ENCODE data around the gene SPAG16.

- TF ChIP-seq CTCF (IDR thresholded peaks at IDR 0.05) = no peak
- no peak for TF ChIP-seq POLR2A (IDR thresholded peaks at IDR 0.05)
These were observed 1098.0 kb downstream of the SPAG16 start for GRCh38 chr2:214382229-214382628.
